GM08714 (cell line): ENCODE results near the gene GALNTL6.

Experiments
- H3K4me3 ChIP-seq: fragments of 200-500 bp; sonication (Bioruptor generic); 2 replicates; pipeline ENCODE4 v1.5.1; 2014; ENCODE audit warnings: mild to moderate bottlenecking, low read length, inconsistent platforms
- ZNF274 ChIP-seq: IDR thresholded peaks from 2 replicates; pipeline ENCODE4 v1.6.1; 2012; ENCODE audit warnings: mild to moderate bottlenecking, low read depth, low read length

The GALNTL6 gene

DNA sequence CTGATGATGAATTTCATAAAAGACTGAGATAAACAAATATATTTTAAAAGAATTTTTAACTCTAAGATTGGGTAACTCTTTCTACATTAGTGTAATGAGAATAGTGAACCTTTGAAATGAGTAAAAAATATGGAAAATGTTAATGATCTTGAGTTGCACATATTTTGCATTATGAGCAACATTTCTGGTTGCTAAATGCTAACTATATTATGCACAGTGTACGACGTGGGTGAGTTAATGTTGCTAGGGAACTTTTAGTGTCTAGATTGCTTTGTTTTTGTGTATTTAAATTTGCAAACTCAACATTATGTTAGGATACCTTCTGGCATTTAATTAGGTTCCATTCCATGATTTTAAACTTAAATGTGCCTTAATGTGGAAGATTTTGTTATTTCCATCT, 742.5 kb downstream of the GALNTL6 start:
- H3K4me3 ChIP-seq: no peak overlapping the region
- no peak for TF ChIP-seq ZNF274

DNA sequence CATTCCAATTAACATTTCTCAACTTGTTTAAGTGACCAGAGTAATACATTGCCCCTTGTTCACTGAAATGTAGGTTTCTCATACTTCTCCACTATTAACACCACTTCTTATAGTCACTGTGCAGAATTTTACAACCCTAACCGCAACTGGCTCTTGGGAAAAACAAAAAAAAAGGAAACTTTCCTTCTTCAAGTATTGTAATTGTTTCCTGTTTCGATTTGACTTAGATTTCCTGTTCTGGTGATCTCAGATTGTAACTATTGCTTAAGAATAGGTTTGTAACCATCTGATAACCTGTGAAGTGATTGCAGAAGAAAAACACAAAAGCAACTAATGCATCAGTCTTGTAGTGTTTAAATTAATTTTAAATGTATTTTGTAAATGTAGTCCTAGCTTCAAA, 760.7 kb downstream of the GALNTL6 start:
- no peak overlapping the region for H3K4me3 ChIP-seq
- no peak for TF ChIP-seq ZNF274

DNA sequence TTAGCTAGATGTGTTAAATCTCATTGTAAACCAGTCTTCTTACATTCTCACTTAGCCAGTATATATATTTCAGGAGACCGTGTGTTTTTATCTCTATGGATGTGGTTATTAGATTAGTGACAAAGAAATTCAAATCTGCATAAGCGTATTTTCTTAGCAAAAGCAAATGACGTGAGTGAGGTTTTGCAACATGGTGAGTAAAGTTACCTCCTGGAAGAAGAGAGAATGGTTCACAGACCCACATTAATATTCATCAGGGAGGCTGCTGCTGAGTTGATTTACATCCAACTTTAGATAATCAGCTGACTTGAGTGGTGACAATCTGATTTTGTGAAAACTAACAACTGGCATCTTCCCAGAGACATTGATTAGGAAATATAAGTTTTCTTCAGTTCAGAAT, 765.5 kb downstream of the GALNTL6 start:
- no peak for TF ChIP-seq ZNF274
- H3K4me3 ChIP-seq: no peak overlapping the region

DNA sequence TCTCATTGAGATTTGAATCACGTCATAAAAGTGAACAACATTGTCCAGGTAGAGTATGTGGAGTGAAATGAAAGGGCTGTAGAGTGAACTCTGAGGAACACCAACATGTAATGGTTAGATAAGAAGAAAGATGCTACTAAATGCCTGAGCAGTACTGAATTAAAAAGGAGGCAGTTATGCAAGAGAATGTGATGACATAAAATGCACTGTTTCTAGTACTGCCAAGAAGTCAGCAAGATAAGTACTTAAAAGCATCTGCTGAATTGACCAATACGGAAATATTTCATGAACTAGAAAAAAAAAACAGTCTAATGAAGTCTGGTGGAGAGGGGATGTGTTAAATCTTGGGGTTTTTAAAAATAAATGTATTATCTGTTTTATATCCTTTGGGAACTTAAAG, 771.6 kb downstream of the GALNTL6 start:
- H3K4me3 ChIP-seq: no peak overlapping the region
- no peak for TF ChIP-seq ZNF274

DNA sequence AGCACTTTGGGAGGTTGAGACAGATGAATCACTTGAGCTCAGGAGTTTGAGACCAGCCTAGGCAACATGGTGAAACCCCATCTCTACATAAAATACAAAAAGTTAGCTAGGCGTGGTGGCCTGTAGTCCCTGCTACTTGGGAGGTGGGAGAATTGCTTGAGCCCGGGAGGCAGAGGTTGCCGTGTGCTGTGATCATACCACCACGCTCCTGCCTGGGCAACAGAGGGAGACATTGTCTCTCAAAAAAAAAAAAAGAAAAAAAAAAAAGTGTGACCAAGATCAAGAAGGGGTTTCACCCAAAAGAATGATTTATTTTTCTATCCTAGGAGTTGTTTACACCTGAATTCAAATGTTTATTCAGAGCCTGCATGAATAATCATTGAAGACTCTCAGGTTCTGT, 783.0 kb downstream of the GALNTL6 start:
- no peak for TF ChIP-seq ZNF274
- no peak overlapping the region for H3K4me3 ChIP-seq

DNA sequence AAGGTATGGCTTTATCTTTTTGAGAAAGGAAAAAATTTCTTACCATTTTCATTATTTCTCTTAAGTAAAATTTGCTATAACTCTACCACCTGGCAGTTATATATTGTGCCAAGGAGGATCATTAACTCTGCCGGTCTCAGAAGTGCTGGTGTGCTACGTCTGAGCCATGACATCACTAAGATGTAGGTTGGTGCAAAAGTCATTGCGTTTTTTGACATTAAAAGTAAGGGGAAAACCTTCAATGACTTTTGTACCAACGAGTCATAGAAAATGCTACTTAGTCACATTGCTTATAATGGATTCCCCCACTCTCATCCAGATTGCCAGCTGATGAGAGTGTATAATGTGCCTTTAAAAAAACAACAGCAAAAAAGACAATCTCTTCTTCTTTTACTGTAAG, 786.4 kb downstream of the GALNTL6 start:
- no peak overlapping the region for H3K4me3 ChIP-seq
- TF ChIP-seq ZNF274: no peak

DNA sequence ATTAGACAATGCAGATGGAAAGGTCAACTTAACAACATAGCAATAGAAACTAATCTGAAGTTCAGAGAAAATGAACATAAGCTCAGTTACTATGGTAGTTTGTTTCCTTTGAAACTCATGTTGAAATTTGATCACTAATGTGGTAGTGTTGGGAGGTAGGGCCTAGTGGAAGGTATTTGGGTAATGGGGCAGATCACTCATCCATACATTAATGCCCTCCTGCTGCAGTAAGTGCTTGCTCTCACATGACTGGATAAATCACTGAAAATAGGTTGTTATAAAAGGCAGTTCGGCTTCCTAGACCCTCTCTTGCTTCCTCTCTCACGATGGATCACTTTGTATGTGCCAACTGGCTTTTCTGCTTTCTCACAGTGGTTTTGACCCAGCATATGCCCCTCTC, 788.0 kb downstream of the GALNTL6 start:
- H3K4me3 ChIP-seq: no peak overlapping the region
- TF ChIP-seq ZNF274: no peak

DNA sequence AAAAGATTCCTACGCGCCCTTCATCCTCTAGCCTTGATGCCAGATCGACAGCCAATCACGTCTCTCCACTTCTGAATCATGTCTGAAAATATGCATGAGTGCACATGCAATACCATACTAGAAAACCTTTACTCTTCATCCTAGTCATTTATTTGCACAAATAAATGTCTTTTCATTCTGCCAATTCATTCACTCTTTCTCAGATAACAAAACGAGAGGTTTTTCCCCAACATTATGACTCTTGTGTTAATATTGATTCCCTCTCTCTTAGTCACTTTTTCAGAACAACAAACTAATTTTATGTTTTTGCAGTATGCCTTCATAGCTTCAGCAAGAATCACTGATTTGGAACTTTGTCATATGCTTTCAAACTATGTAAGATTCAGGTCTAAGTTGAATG, 806.0 kb downstream of the GALNTL6 start:
- no peak for TF ChIP-seq ZNF274
- H3K4me3 ChIP-seq: no peak overlapping the region

DNA sequence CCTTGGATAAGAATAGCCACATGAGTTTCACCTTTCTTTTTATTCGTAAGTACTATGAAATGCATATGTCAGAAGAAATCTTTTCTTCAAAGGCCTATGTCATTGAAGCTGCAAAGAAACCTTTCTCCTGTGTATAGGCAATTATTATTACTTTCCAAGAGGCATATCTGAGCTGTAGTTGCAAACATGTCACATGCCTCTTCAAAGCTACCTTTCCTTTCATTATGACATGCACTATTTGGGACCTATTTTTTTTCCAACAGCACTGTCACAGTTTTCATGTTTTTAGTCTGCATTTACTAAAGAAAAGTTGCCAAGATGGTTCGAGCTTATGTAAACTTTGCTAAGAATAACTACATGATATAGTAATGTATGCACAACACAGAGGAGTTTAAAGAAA, 806.6 kb downstream of the GALNTL6 start:
- TF ChIP-seq ZNF274: no peak

DNA sequence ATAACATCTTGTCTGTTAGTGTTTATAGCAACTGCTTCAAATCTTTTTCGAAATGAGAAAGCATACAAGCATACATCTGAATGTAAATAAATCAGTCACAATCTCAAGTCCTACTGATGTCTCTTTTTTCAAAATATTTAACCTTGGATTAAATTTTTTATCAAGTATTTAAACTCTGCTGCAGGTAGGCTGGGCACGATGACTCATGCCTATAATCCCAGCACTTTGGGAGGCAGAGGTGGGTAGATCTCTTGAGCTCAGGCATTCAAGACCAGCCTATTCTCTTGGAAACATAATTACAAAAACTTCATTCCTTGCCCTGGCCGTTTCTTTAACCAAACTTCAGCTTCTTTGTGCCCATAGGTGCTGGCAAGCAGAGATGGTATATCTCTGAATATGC, 815.1 kb downstream of the GALNTL6 start:
- TF ChIP-seq ZNF274: no peak
- no peak overlapping the region for H3K4me3 ChIP-seq

More for the DNA sequence above, 806.6 kb downstream of the GALNTL6 start:
- no peak overlapping the region for H3K4me3 ChIP-seq

DNA sequence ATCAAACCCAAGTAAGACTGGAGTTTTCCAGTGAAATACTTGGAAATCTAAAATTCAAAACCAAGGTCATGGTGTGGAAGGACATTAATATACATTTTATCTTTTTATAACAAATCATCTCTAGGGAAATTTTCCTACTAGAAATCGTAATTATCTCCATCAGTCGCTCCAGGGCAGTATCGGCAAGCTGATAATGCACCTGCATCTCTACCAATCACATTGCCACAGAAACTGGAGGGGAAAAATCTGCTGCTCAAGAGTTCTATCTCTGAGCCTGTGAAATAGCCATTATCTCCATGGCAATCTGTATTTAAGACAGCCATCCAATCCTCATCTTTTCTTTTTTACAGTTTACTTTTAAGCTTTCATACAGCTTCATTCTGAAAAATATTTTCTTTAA, 817.1 kb downstream of the GALNTL6 start:
- no peak overlapping the region for H3K4me3 ChIP-seq
- TF ChIP-seq ZNF274: no peak

DNA sequence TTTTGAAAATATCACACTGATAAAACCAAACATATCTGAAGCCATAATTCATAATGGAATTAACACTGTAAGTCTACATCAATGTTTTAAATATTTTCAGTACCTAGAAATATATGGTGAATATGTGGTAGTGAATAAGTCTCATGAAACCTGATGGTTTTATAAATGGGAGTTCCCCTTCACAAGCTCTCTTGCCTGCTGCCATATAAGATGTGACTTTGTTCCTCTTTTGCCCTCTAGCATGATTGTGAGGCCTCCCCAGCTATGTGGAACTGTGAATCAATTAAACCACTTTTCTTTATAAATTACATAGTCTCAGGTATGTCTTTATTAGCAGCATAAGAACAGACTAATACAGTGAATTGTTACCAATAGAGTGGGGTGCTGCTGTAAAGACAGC, 818.6 kb downstream of the GALNTL6 start:
- no peak overlapping the region for H3K4me3 ChIP-seq
- no peak for TF ChIP-seq ZNF274

DNA sequence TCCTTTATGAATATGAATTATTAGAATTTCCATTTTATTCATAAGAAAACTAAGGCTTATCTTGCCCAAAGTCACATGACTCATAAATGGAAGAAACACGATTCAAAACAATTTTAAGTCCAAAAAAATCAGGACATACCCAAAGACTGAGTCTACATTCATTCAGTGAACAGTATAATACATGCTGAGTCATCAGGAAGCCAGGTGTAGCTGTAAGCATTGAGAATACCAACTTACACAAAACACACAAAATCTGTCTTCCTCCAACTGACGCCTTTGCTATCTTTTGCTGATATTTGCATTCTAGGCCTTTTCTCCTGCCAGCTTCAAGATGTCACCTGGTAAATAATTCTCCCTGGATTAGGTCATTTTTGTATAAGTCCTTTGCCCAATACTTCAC, 835.3 kb downstream of the GALNTL6 start:
- H3K4me3 ChIP-seq: no peak overlapping the region
- no peak for TF ChIP-seq ZNF274

DNA sequence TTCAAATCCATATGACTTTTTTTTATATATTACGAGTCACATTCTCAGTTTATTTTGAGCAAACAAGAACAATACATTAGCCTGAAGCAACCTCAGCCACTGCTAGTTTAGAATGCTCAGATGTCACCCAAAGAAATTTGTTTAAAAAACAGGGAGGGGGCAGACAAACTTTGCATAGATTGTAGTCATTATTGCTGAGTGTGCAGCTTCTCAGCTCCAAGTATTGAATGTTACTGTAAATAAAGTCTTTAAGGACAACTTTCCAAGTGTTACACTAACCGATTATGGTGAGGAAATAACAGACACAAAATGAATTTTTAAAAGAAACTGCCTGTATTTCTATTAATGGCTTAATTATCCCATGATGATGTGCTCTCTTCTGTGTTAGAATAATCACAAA, 835.9 kb downstream of the GALNTL6 start:
- TF ChIP-seq ZNF274: no peak
- H3K4me3 ChIP-seq: no peak overlapping the region

DNA sequence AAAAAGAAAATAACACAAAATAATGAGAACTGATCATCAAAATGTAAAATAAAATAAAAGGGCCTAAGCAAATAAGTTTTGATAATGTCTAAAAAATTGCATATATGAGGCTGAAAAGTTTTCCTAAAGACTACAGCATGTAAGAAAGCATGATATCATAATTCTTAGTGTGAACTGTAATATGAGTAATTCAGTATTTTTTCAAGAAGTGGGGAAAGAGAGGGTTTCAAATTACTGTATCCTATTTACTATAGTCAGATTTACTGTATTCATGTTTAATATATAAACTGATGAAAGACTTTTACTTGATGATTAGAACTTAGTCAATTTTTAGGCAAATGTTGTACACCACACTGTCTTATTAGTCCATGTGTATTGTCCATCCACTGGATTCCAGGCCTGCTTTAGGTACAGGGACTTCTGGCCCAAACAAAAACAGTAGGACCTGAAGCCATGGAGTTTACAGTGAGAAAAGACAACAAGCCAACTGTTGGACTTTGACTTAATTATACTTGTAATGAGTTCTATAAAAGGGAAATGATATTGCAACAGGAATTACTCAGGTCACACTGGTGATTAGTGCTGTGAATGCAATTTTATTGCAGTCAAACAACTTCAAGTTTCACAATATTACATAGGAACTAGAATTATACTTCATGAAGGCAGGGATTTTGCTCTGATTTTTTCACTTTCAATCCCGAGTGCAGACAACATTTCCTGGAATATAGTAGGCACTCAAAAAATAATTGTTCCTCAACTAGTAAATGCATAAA, 837.7 kb downstream of the GALNTL6 start:
- TF ChIP-seq ZNF274: no peak

DNA sequence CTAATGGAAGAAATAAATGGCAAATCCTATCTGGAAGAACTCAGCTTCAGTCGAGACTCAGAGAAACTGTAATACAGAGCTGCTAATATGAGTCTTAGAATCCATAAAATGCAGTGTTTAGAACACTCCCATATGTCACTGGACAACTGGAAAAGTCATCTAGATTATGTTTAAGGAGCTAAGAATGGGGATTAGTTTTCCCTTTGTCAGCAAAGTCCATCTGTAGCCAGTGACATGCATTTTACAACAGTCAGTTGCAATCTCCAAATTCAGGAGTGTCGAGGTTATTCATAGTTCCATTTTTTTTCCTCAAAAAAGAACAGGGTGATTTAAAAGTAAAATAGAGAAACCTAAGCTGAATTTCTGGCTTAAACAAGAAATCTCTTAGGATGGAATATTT, 838.8 kb downstream of the GALNTL6 start:
- TF ChIP-seq ZNF274: no peak
- no peak overlapping the region for H3K4me3 ChIP-seq

More for the DNA sequence above, 837.7 kb downstream of the GALNTL6 start:
- no peak overlapping the region for H3K4me3 ChIP-seq
